HG03280 (cell line): ENCODE results near the gene ICAM1.

Source experiments
- ATAC-seq: cut with Tn5 transposase; IDR thresholded peaks from one replicate; pipeline ENCODE4 v1.9.1; 2021; ENCODE audit warnings: mild to moderate bottlenecking, moderate library complexity; ENCODE audit not compliant: unreplicated experiment

ICAM1 gene

GRCh38 chr19:10321417-10321797 is 50.5 kb downstream of the ICAM1 start:
- no peak for ATAC-seq

- ATAC-seq = no peak
Observed at GRCh38 chr19:10321874-10322835, 51.2 kb downstream of the ICAM1 start.

GRCh38 chr19:10325732-10326131 is 54.8 kb downstream of the ICAM1 start:
- no peak for ATAC-seq

- no peak for ATAC-seq
Observed at GRCh38 chr19:10327793-10328192, 56.9 kb downstream of the ICAM1 start.

GRCh38 chr19:10328558-10329429 is 57.9 kb downstream of the ICAM1 start:
- no peak for ATAC-seq

- no peak for ATAC-seq
Observed at GRCh38 chr19:10329555-10329954, 58.6 kb downstream of the ICAM1 start.

- ATAC-seq = no peak
Observed at GRCh38 chr19:10332158-10332964, 61.4 kb downstream of the ICAM1 start.

- peak; percentile 90 for ATAC-seq
Observed at GRCh38 chr19:10332965-10333757, 62.2 kb downstream of the ICAM1 start, which contains the start of gene RAVER1. Gene RAVER1, minus strand, starts transcription at chr19:10333529. Its CDS starts 22 bp downstream, at chr19:10333507.

GRCh38 chr19:10333758-10334587 is 63.1 kb downstream of the ICAM1 start:
- ATAC-seq = no peak

- ATAC-seq = no peak
Observed at GRCh38 chr19:10334588-10335351, 63.9 kb downstream of the ICAM1 start.

GRCh38 chr19:10335352-10335985 is 64.5 kb downstream of the ICAM1 start:
- ATAC-seq = no peak
